Duodenal mucosa (tissue), 2 donors: ENCODE data around the gene PDZD4.

Source experiments
- H3K27ac ChIP-seq: one replicate; pipeline ENCODE4 v1.7.0; 2013; ENCODE audit warnings: low read depth, low read length
- H3K27me3 ChIP-seq, 2 donors: one replicate each; pipeline ENCODE4 v1.7.0; 2013; ENCODE audit warnings: low read length in 2 of 2, control low read depth in 1 of 2; ENCODE audit not compliant: insufficient read depth in 2 of 2, control insufficient read depth in 1 of 2
- H3K36me3 ChIP-seq, 2 donors: one replicate each; pipeline ENCODE4 v1.7.0; 2013; ENCODE audit warnings: low read length in 2 of 2, control low read depth in 1 of 2; ENCODE audit not compliant: insufficient read depth in 2 of 2, control insufficient read depth in 1 of 2
- H3K4me1 ChIP-seq, 2 donors: one replicate each; pipeline ENCODE4 v1.7.0; 2013; ENCODE audit warnings: low read length in 2 of 2, control low read depth in 1 of 2; ENCODE audit not compliant: insufficient read depth in 2 of 2, control insufficient read depth in 1 of 2
- H3K4me3 ChIP-seq, 2 donors: one replicate each; pipeline ENCODE4 v1.7.0; 2013; ENCODE audit warnings: low read length in 2 of 2, low read depth in 1 of 2
- H3K9ac ChIP-seq, 2 donors: one replicate each; pipeline ENCODE4 v1.7.0; 2013; ENCODE audit warnings: low read length in 2 of 2, low read depth in 1 of 2
- H3K9me3 ChIP-seq, 2 donors: one replicate each; pipeline ENCODE4 v1.7.0; 2013; ENCODE audit warnings: low read length in 2 of 2, control low read depth in 1 of 2; ENCODE audit not compliant: control insufficient read depth in 1 of 2

The PDZD4 gene

GRCh38 chrX:153784325-153784967 lies 45.9 kb downstream of the PDZD4 start:
- Histone ChIP-seq H3K27me3 (peaks cover 0 to 9% of the 10 kb centered on the region in 2 donors), H3K9ac (no peak overlapping the region), H3K4me3 (no peak overlapping the region), H3K9me3 (no peaks in the 10 kb centered on the region), H3K4me1 (peaks cover 0 to 7% of the 10 kb centered on the region in 2 donors), H3K36me3 (peaks cover 0 to 29% of the 10 kb centered on the region in 2 donors), H3K27ac (no peak overlapping the region)

- H3K9ac ChIP-seq = no peak overlapping the region
- H3K4me3 ChIP-seq = no peak overlapping the region
- H3K9me3 ChIP-seq = no peaks in the 10 kb centered on the region
- peaks cover 0 to 7% of the 10 kb centered on the region in 2 donors for H3K4me1 ChIP-seq
- peaks cover 0 to 9% of the 10 kb centered on the region in 2 donors for H3K27me3 ChIP-seq
- peaks cover 0 to 26% of the 10 kb centered on the region in 2 donors for H3K36me3 ChIP-seq
- no peak overlapping the region for H3K27ac ChIP-seq
These were observed 46.8 kb downstream of the PDZD4 start for GRCh38 chrX:153783378-153784013.

DNA sequence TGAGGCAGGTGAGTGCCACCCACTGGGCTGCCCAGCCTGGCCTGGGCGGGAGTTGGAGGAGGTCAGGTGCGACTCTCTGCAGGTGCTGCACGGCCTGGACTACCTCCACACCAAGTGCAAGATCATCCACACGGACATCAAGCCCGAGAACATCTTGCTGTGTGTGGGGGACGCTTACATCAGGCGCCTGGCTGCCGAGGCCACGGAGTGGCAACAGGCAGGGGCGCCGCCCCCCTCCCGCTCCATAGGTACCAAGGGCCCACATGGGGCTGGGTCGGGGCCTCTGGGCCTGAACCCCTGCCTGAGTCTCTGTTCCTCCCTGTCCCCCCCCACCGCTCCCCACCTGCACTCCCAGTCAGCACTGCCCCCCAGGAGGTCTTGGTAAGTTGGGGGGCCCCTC lies 47.5 kb downstream of the PDZD4 start:
- no peaks in the 10 kb centered on the region for H3K9me3 ChIP-seq

DNA sequence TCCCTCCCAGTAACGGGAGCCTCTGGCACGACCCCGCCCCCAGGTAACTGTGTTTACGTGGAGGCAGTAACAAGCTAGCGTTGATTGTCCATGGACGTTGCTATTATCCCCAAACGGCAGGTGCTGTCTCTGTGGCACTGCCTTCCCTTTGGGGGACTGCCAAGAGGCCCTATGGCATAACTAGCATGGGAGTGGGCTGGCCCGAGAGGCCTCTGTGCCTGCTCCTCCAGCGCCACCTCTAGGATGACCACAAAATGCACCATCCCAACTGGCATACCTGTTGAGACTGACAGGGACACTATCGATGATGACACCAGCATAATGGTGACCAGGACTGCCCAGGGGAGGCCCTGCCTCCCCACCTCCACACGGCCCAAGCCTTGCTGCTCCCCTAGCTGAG lies 48.0 kb downstream of the PDZD4 start:
- Histone ChIP-seq H3K4me1 (peaks cover 0 to 7% of the 10 kb centered on the region in 2 donors), H3K27me3 (peaks cover 0 to 9% of the 10 kb centered on the region in 2 donors), H3K4me3 (no peak overlapping the region), H3K36me3 (peaks cover 0 to 17% of the 10 kb centered on the region in 2 donors), H3K9ac (no peak overlapping the region), H3K27ac (no peak overlapping the region), H3K9me3 (no peaks in the 10 kb centered on the region)

More for the DNA sequence above, 47.5 kb downstream of the PDZD4 start:
- Histone ChIP-seq H3K27ac (no peak overlapping the region), H3K27me3 (peaks cover 0 to 9% of the 10 kb centered on the region in 2 donors), H3K4me3 (no peak overlapping the region), H3K9ac (no peak overlapping the region), H3K36me3 (peaks cover 0 to 22% of the 10 kb centered on the region in 2 donors), H3K4me1 (peaks cover 0 to 7% of the 10 kb centered on the region in 2 donors)

GRCh38 chrX:153781428-153782047 lies 48.8 kb downstream of the PDZD4 start:
- no peak overlapping the region for H3K9ac ChIP-seq
- H3K9me3 ChIP-seq = no peaks in the 10 kb centered on the region
- H3K36me3 ChIP-seq = peaks cover 0 to 10% of the 10 kb centered on the region in 2 donors
- no peak overlapping the region for H3K27ac ChIP-seq
- H3K27me3 ChIP-seq = peaks cover 0 to 9% of the 10 kb centered on the region in 2 donors
- no peak overlapping the region for H3K4me3 ChIP-seq
- H3K4me1 ChIP-seq = peaks cover 0 to 7% of the 10 kb centered on the region in 2 donors

DNA sequence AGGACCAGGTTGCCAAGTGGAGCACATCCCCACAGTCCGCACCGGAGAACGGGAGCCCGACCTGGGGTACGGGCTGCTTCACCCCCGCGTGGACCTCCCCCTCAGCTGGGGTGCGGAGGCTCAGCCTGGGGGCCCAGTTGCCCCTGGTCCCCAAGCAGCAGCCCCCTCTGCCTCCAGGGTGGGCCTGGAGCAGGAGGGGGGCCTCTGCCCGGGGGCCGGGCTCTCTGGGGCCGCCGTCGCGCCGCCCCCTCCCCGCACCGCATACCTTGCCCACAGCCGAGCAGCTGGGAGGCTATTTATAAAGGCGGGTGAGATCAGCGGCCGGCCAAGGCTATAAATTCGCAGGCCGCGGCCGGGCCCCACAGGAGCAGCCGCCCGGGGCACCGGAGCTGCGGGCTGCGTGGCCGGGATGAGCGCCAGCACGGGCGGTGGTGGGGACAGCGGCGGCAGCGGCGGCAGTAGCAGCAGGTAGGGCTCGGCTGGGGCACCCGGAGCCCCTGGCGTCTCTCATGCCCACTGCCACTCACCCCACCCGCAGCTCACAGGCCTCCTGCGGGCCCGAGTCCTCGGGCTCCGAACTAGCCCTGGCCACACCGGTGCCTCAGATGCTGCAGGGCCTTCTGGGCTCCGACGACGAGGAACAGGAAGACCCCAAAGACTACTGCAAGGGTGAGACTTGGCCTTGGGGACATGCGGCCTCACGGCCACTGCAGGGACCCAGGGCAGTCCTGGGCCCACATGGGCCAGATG lies 49.5 kb downstream of the PDZD4 start, which contains the start of gene SRPK3:
TSS of gene SRPK3 (plus strand) at position 364 of the 750 bp plus-strand sequence. CDS start at position 410, 46 bp downstream.
- Histone ChIP-seq H3K4me3 (no peak within 1 kb of the TSS), H3K27ac (no peak within 1 kb of the TSS)

GRCh38 chrX:153779891-153780677 lies 50.3 kb downstream of the PDZD4 start:
- Histone ChIP-seq H3K27ac (no peak overlapping the region), H3K4me3 (no peak overlapping the region), H3K27me3 (peaks cover 0 to 9% of the 10 kb centered on the region in 2 donors)

More for the DNA sequence above, 49.5 kb downstream of the PDZD4 start, which contains the start of gene SRPK3:
- Histone ChIP-seq H3K36me3 (peaks cover 0 to 3% of the 10 kb centered on the region in 2 donors), H3K9me3 (no peaks in the 10 kb centered on the region), H3K27me3 (peaks cover 0 to 9% of the 10 kb centered on the region in 2 donors), H3K9ac (no peak within 1 kb of the TSS), H3K4me1 (peaks cover 0 to 7% of the 10 kb centered on the region in 2 donors)

GRCh38 chrX:153778684-153779101 lies 51.7 kb downstream of the PDZD4 start:
- Histone ChIP-seq H3K36me3 (no peaks in the 10 kb centered on the region), H3K4me3 (no peak overlapping the region), H3K27me3 (peaks cover 0 to 9% of the 10 kb centered on the region in 2 donors), H3K9ac (no peak overlapping the region), H3K27ac (no peak overlapping the region), H3K4me1 (peaks cover 0 to 7% of the 10 kb centered on the region in 2 donors), H3K9me3 (no peaks in the 10 kb centered on the region)

More at GRCh38 chrX:153779891-153780677, 50.3 kb downstream of the PDZD4 start:
- Histone ChIP-seq H3K9ac (no peak overlapping the region), H3K36me3 (no peaks in the 10 kb centered on the region), H3K9me3 (no peaks in the 10 kb centered on the region), H3K4me1 (peaks cover 0 to 7% of the 10 kb centered on the region in 2 donors)

DNA sequence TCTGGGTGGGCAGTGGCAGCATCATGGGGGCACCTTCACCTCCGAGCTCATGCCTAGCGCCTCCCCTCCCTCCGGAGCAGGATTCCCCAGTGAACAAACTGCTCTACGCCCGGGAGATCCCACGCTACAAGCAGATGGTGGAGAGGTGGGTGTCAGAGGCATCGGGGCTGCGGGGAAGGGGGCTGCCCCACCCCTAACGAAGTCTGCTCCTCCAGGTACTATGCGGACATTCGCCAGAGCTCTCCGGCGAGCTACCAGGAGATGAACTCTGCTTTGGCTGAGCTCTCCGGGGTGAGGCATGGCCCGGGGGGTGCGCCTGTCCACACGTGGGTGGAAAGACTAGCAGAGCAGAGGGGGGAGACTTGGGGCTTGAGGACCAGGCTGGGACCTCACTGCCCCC lies 52.2 kb downstream of the PDZD4 start:
- peaks cover 0 to 7% of the 10 kb centered on the region in 2 donors for H3K4me1 ChIP-seq
- peaks cover 0 to 9% of the 10 kb centered on the region in 2 donors for H3K27me3 ChIP-seq
- no peak overlapping the region for H3K27ac ChIP-seq
- no peak overlapping the region for H3K4me3 ChIP-seq
- H3K9ac ChIP-seq = no peak overlapping the region
- H3K36me3 ChIP-seq = no peaks in the 10 kb centered on the region
- H3K9me3 ChIP-seq = no peaks in the 10 kb centered on the region
